ENCODE results near the gene TSKS.

DNA sequence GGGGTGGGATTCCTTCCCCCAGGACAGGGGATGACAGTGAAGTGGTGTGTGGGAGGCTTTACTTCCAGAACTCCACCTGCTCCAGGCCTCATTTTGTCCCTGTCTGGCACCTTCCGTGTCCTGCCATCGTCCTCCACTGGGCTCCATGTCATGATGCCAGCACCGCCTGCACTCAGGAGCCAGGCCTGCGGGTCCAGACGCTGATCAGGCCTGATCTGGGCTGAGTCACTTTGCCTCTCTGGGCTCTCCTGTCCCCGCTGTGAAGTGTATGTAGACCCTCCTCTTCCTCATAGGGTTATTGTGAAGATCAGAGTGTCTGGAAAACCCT is 40.4 kb upstream of the TSKS start:
- TF ChIP-seq, protein P1, sequence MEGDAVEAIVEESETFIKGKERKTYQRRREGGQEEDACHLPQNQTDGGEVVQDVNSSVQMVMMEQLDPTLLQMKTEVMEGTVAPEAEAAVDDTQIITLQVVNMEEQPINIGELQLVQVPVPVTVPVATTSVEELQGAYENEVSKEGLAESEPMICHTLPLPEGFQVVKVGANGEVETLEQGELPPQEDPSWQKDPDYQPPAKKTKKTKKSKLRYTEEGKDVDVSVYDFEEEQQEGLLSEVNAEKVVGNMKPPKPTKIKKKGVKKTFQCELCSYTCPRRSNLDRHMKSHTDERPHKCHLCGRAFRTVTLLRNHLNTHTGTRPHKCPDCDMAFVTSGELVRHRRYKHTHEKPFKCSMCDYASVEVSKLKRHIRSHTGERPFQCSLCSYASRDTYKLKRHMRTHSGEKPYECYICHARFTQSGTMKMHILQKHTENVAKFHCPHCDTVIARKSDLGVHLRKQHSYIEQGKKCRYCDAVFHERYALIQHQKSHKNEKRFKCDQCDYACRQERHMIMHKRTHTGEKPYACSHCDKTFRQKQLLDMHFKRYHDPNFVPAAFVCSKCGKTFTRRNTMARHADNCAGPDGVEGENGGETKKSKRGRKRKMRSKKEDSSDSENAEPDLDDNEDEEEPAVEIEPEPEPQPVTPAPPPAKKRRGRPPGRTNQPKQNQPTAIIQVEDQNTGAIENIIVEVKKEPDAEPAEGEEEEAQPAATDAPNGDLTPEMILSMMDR (optimal IDR thresholded peaks at IDR 0.05 in 1 of 3, IDR thresholded peaks at IDR 0.05 in 1 of 3, conservative IDR thresholded peaks at IDR 0.05 in 1 of 3; ENCODE audit: extremely low read depth in 1 of 3, insufficient read depth in 2 of 3, low read length in 3 of 3): no peak
- no peak for TF ChIP-seq EZH2 (IDR thresholded peaks at IDR 0.05; ENCODE audit: low read length)
